D341Med (cell line): ENCODE measurements around the gene CLSTN1.
"Not testable (repeated sequence)": the region's sequence is repeated elsewhere in the genome, so short reads cannot be mapped to it uniquely, and the experiment has no call there.

ENCODE experiments used
- DNase-seq: peaks from one replicate; pipeline ENCODE4 v3.0.0; 2012; ENCODE audit warnings: low spot score

CLSTN1 gene

DNA sequence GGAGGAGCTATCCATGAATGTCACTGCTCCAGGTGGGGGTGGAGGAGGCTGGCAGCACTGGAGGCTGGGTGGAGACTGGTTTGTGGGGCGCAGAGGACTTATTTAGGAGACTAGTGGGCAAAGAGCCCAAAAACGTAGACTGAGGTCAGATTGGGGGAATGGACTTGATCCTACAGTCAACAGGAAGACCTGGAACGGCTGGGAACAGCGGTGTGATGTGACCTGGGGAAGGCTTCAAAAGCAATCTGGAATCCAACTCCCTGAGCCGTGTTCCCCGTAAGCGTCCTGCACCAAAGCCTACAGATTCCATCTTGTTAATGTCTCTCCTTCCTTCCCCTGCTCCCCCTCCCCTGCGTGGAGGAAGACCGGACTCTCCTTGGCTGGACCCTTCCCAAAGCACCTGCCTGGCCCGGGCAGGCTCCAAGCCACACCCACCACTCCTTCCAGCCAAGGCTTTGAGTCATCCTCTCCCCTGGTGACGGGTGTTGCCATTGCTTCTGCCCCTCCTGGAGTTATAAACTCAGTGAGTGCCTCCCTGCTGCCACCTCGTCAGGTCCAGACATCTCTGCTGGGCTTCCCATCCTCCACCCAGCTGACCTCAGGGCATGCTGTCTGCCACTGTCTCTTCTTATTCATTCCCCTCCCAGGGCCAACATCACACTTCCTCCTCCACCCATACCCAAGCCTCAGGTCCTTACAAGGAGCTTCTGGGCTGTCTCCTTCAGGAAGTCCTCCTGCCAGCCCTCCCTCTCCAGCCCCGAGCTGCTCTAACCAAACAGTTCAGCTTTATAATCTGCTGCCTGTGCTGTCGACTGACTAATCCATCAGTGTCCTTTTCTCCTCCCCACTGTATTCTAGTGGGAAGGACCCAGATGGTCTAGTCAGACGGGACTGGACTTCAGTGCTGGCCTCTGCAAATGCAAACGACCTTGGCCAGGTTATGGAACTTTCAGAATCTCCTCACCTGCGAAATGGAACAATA, 1.6 kb upstream of the CLSTN1 start:
- DNase-seq = no peak

DNA sequence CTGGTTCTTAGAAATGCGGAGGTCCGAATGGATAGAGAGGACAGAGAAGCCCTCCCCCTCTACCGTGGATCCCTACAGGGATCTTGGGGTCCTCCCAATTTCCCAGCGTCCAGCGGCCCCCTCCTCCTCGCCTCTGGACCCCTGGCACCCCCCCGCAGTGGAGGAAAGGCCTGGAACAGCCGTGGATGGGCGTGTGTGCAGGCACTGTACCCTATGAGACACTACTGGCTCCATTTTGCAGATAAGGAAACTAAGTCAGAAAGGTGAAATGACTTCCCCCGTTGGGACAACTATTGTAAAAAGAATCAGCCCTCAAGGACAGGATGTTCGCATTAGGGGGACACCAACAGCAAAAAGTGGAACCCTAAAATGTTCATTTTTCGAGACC, 931 bp upstream of the CLSTN1 start:
- no peak for DNase-seq

- DNase-seq = no peak
Measured at GRCh38 chr1:9823693-9823942, 147 bp downstream of the CLSTN1 start.

- no peak for DNase-seq
Measured at GRCh38 chr1:9822897-9823692, 670 bp downstream of the CLSTN1 start.

DNA sequence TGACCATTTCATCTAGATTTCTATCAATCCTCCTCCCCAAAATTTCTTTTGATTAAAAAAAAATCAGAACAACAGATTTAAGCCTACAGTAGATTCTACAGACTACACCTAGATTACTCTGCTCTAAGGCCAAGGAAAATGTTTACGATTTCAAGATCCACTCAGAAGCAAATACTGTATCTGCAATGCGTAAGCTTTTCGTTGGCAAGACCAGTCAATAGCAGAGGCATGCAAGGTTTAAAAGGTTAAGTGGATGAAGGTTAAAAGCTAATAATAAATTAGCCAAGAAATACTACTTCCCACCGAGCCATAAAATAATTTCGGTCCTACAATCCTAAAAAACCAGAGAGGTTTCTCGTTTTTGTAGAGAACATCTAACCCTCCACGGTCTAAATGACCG, 1.3 kb downstream of the CLSTN1 start:
- no peak for DNase-seq

- DNase-seq = no peak
Measured at GRCh38 chr1:9821710-9822109, 2.1 kb downstream of the CLSTN1 start.

DNA sequence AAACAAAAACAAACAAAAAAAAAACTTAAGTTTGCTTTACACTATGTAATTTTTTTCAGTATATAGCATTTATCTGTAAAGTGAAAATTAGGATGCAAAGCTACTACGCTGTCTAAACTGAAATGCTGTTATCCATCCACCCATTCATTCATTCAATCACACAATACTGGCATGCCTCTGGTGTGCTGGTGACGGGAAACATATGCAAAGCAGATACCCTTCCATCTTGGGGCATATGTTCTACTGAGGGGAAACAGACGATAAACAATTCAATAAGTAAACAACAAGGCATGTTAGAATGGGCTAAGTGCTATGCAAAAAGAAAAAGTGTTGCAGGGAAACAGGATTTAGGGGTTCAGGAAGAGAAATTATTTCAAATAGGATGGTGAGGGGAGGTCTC, 3.2 kb downstream of the CLSTN1 start:
- no peak for DNase-seq

DNA sequence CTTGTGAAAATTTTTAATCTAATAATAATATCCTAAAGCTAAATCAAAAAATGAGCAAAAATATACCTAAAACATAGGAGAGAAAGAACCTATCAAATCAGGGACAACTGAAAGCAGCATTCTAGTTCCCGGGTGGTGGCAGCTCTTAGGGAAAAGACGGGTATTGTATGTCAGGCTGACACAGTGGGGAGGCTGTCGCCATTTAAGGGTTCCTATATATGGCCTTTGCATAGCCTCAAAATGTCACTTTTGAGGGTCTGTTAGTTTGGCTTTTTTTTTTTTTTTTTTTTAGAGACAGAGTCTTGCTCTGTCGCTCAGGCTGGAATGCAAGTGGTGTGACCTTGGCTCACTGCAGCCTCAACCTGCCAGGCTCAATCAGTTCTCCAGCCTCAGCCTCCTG, 6.0 kb downstream of the CLSTN1 start:
- no peak for DNase-seq

GRCh38 chr1:9816199-9816598, 7.6 kb downstream of the CLSTN1 start:
- DNase-seq = no peak

DNA sequence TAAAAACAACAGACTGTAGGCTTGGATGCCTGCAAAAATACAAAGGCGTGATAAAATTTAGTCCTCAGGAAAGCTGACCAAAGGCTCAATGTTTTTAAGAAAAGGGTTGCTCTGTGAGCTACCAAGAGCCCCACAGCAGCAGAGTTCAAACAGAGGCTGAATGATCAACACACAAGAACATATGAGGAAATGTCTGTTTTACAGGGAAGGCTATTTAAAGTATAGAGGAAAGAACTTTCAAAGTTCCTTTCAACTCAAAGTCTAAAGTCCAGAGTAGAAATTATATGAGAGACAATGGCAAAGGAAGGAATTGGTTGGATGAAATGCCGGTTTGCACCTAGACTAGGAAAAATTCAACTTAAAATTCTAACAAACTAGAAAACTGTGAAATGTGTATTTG, 8.6 kb downstream of the CLSTN1 start:
- no peak for DNase-seq

DNA sequence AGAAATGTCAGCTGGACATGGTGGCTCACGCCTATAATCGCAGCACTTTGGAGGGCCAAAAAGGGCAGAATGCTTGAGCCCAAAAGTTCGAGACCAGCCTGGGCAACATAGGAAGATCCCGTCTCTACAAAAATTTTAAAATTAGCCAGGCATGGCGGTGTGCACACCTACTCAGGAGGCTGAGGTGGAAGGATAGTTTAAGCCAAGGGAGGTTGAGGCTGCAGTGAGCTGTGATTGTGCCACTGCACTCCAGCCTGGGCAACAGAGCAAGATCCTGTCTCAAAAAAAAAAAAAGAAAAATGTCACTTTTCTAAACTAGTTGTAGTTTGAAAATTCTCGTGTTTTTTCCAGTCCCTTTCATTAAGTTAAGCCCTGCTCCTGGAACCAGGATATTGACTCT, 9.1 kb downstream of the CLSTN1 start:
- DNase-seq = no peak

- DNase-seq = no peak
Measured at GRCh38 chr1:9811239-9811966, 12.4 kb downstream of the CLSTN1 start.

GRCh38 chr1:9809100-9809510, 14.7 kb downstream of the CLSTN1 start:
- DNase-seq = no peak

DNA sequence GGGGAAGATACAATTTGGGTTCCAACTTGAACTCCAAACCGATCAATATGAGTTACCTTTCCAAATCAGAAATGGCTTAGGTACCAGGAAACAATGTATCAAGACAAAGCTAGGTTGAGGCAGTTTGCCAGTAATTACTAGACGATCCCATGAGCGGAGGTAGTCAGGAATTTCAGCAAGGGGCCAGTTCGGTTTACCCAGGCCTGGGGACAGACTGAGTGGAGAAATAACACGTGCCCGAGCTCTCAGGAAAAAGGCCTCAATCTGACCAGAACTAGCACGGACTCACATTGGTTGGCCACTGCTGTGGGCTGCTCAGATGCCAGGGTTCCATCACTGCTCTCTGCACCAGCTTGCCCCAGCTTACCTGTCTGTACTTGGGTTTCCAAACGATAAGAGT, 15.3 kb downstream of the CLSTN1 start:
- no peak for DNase-seq

DNA sequence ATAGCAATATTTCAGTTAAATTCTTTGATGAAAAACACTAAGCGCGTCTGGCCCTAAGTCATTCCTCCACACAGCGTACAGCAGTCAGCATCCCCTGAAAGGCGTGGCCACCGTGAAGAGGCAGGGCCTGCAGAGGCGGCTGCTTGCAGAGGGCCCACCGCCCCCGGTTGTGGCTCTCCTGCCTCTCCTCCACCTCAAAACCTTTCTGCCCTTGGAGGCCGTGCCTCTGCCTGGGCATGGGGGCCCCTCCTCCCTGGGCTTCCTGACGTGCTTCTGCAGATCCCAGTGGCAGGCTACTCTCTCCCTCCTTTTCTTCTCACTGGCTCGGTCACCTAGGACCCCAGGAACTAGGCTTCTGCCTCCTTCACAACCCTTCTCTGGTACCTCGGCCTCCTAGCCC, 16.2 kb downstream of the CLSTN1 start:
- DNase-seq = no peak

DNA sequence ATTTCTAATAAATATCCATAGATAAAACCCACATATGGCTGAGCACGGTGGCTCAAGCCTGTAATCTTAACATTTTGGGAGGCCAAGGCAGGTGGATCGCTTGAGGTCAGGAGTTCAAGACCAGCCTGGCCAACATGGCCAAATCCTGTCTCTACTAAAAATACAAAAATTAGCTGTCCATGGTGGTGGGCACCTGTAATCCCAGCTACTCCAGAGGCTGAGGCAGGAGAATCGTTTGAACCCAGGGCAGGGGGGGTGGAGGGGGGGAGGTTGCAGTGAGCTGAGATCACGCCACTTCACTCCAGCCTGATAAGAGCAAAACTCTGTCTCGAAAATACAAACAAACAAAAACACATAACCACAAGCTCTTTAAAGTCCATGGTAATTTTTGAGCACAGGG, 17.8 kb downstream of the CLSTN1 start:
- DNase-seq = not testable (repeated sequence)

- no peak for DNase-seq
Measured at GRCh38 chr1:9805006-9805508, 18.7 kb downstream of the CLSTN1 start.

DNA sequence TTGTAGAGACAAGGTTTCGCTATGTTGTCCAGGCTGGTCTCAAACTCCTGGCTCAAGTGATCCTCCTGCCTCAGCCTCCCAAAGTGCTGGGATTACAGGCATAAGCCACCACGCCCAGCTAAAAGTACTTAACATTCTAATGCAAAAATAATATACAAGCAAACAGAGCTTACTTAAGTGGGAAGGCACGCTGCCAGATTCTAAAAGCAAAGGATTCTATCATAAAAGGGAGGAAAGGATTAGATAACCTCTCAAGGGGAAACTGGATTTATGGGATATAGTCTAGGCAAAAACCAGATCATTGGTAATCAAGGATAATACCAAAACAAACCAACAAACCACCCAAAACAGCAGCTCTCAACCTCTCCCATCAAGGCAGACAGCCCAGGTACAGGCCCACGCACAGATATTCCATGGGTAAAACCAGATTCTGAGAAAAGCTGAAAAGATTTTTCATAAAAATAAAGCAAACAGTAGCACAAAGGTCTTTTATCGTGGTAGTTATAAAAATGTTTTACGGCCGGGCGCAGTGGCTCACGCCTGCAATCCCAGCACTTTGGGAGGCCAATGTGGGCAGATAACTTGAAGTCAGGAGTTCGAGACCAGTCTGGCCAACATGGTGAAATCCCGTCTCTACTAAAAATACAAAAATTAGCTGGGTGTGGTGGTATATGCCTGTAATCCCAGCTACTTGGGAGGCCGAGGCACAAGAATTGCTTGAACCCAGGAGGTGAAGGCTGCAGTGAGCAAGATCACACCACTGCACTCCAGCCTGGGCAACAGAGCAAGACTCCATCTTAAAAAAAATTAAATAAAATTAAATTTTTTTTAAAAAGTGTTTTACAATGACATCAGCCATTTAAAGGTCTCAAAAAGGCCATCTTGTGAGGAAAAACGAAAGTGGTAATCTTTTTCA, 20.5 kb downstream of the CLSTN1 start:
- peak; percentile 44 for DNase-seq

GRCh38 chr1:9801909-9802308, 21.9 kb downstream of the CLSTN1 start:
- no peak for DNase-seq

DNA sequence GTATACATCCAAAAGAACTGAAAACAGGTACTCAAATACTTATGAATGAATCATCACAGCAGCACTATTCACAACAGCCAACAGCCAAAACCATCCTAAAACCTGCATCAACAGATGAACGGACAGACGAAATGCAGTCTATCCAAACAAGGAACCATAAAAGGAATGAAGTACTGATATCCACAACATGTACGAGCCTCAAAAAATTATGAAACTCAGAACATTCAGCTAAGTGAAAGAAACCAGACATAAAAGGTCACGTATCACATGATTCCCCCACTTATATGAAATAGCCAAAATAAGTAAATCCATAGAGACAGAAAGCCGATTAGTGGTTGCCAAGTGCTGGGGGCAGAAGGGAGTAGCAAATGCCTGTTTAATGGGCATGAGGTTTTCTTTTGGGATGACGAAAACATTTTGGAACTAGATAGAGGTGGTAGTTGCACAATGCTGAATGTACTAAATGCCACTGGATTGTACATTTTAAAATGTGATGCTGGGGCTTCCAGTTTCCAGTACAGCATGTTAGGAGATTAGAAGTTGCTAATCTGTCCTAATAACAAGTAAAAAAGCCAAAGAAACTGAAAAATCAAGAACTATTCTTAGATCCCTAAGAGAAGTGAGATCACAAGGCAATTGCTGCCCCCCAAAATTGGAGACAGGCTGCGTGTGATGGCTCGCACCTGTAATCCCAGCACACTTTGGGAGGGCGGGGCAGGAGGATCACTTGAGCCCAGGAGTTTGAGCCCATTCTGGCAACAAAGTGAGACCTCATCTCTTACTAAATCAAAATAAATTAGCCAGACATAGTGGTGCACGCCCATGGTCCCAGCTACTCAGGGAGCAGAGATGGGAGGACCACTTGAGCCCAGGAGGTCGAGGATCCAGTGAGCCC, 25.3 kb downstream of the CLSTN1 start:
- peak; percentile 44 for DNase-seq
